ENCODE data around the gene RNF141. TPM values are rescaled to one million over a fixed set of nuclear protein-coding genes. Genes with fewer than 3 reads are reported as not detected.

Gene RNF141
- total RNA-seq, 1 donor from 2014 or later = 49.3 TPM

DNA sequence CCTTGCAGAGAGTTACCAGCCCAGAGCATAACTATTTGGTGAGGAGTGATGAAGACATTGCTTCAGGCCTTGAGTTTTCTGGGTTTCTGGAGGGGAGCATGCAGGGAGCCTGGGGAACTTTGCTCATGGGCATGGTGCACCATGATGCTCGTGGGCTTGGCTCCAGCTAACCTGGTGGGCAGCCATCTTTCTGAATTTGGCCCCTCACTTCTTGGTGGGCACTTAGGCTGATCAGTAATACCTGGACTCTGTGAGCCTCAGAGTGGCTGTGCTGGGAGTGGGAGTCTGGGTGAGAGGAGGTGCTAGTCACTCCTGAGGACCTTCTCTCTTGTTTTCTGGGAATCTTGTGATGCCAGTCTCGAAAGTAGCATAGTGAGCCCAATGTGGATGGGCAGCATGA lies 55.3 kb downstream of the RNF141 start:
- H3K4me1 Mint-ChIP-seq = peaks cover 20% of the 10 kb centered on the region
- no peaks in the 10 kb centered on the region for H3K27me3 ChIP-seq
- H3K9ac ChIP-seq = no peak overlapping the region
- H3K36me3 Mint-ChIP-seq = peaks cover 4% of the 10 kb centered on the region
- H3K9me3 Mint-ChIP-seq = no peaks in the 10 kb centered on the region
- H3K27ac ChIP-seq = no peak overlapping the region
- H3K27ac Mint-ChIP-seq = no peak overlapping the region
- H3K9me3 ChIP-seq (ENCODE audit: low read depth) = no peaks in the 10 kb centered on the region
- H3F3A ChIP-seq (ENCODE audit: low read depth) = peaks cover 1% of the 10 kb centered on the region
- no peak for DNase-seq (ENCODE audit: low spot score)
- no peak overlapping the region for H3K4me2 ChIP-seq
- H3K27me3 Mint-ChIP-seq (ENCODE audit: insufficient read depth, low read depth) = no peaks in the 10 kb centered on the region
- H3K4me3 Mint-ChIP-seq = no peak overlapping the region
- no peak overlapping the region for H2AFZ ChIP-seq (replicated peaks)
- no peaks in the 10 kb centered on the region for H4K20me1 ChIP-seq (ENCODE audit: low read depth)
- no peaks in the 10 kb centered on the region for H3K36me3 ChIP-seq
- no peaks in the 10 kb centered on the region for H3K79me2 ChIP-seq (ENCODE audit: low read depth)
- no peak overlapping the region for H3K4me3 ChIP-seq
- TF ChIP-seq EZH2phosphoT487 (IDR thresholded peaks at IDR 0.05) (no peak), EZH2 (IDR thresholded peaks at IDR 0.05) (no peak)
- TF ChIP-seq, protein P1, sequence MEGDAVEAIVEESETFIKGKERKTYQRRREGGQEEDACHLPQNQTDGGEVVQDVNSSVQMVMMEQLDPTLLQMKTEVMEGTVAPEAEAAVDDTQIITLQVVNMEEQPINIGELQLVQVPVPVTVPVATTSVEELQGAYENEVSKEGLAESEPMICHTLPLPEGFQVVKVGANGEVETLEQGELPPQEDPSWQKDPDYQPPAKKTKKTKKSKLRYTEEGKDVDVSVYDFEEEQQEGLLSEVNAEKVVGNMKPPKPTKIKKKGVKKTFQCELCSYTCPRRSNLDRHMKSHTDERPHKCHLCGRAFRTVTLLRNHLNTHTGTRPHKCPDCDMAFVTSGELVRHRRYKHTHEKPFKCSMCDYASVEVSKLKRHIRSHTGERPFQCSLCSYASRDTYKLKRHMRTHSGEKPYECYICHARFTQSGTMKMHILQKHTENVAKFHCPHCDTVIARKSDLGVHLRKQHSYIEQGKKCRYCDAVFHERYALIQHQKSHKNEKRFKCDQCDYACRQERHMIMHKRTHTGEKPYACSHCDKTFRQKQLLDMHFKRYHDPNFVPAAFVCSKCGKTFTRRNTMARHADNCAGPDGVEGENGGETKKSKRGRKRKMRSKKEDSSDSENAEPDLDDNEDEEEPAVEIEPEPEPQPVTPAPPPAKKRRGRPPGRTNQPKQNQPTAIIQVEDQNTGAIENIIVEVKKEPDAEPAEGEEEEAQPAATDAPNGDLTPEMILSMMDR (IDR thresholded peaks at IDR 0.05) = no peak
- peaks cover 3% of the 10 kb centered on the region for H3K4me1 ChIP-seq

GRCh38 chr11:10484461-10485180 lies 56.4 kb downstream of the RNF141 start:
- no peak overlapping the region for H3K27ac ChIP-seq
- no peak overlapping the region for H3K4me3 ChIP-seq

DNA sequence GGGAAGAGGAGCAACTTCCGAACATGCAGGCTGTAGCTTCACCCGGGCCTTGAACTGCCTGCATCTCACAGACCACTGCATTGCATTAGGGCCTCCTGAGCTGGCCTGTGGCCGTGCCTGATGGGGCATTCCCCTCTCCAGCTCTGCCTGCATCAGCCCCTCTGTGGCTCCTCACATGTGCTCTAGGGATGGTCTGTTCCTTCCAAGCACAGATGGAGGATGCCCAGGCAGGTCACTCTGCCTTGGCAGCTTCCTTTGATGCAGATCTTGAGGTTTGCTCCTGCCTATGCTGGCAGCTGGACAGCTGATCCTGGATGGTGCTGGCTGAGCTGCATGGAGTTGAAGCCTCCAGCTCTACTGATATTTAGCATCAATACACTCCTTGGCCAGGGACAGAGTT lies 57.4 kb downstream of the RNF141 start:
- Histone ChIP-seq H3K4me3 (no peak overlapping the region), H3F3A (ENCODE audit: low read depth) (no peaks in the 10 kb centered on the region), H4K20me1 (ENCODE audit: low read depth) (no peaks in the 10 kb centered on the region), H3K27ac (no peak overlapping the region), H3K9me3 (ENCODE audit: low read depth) (no peaks in the 10 kb centered on the region), H3K36me3 (no peaks in the 10 kb centered on the region), H3K9ac (no peak overlapping the region), H2AFZ (replicated peaks) (no peak overlapping the region), H3K27me3 (no peaks in the 10 kb centered on the region), H3K79me2 (ENCODE audit: low read depth) (no peaks in the 10 kb centered on the region), H3K4me1 (no peaks in the 10 kb centered on the region), H3K4me2 (no peak overlapping the region)
- H3K27ac Mint-ChIP-seq = no peak overlapping the region
- H3K27me3 Mint-ChIP-seq (ENCODE audit: insufficient read depth, low read depth) = no peaks in the 10 kb centered on the region
- TF ChIP-seq EZH2phosphoT487 (IDR thresholded peaks at IDR 0.05) (no peak), EZH2 (IDR thresholded peaks at IDR 0.05) (no peak)
- TF ChIP-seq, protein P1 (IDR thresholded peaks at IDR 0.05) = no peak
- H3K4me3 Mint-ChIP-seq = no peak overlapping the region
- no peaks in the 10 kb centered on the region for H3K36me3 Mint-ChIP-seq
- no peak for DNase-seq (ENCODE audit: low spot score)
- peaks cover 12% of the 10 kb centered on the region for H3K4me1 Mint-ChIP-seq
- no peaks in the 10 kb centered on the region for H3K9me3 Mint-ChIP-seq

More at GRCh38 chr11:10484461-10485180, 56.4 kb downstream of the RNF141 start:
- Histone ChIP-seq H3K4me2 (no peak overlapping the region), H3K36me3 (no peaks in the 10 kb centered on the region), H3K9me3 (ENCODE audit: low read depth) (no peaks in the 10 kb centered on the region), H3K27me3 (no peaks in the 10 kb centered on the region), H3K9ac (no peak overlapping the region), H3K4me1 (no peaks in the 10 kb centered on the region), H3K79me2 (ENCODE audit: low read depth) (no peaks in the 10 kb centered on the region), H2AFZ (replicated peaks) (no peak overlapping the region), H3F3A (ENCODE audit: low read depth) (no peaks in the 10 kb centered on the region), H4K20me1 (ENCODE audit: low read depth) (no peaks in the 10 kb centered on the region)
- Mint-ChIP-seq H3K4me1 (peaks cover 12% of the 10 kb centered on the region), H3K27me3 (ENCODE audit: insufficient read depth, low read depth) (no peaks in the 10 kb centered on the region), H3K4me3 (no peak overlapping the region), H3K9me3 (no peaks in the 10 kb centered on the region), H3K27ac (no peak overlapping the region), H3K36me3 (no peaks in the 10 kb centered on the region)
- TF ChIP-seq, protein P1 (IDR thresholded peaks at IDR 0.05) = no peak
- TF ChIP-seq EZH2phosphoT487 (IDR thresholded peaks at IDR 0.05) (no peak), EZH2 (IDR thresholded peaks at IDR 0.05) (no peak)
- DNase-seq (ENCODE audit: low spot score) = no peak

All from neural progenitor cell (in vitro differentiated cells).